ENCODE measurements around the gene ASS1. TPM values are rescaled to one million over a fixed set of nuclear protein-coding genes. Genes with fewer than 3 reads are reported as not detected.

The ASS1 gene
- 1 to 10 TPM; 4.8 to 6.0 TPM for total RNA-seq

GRCh38 chr9:130444565-130445221 is at the start of gene ASS1:
Gene ASS1, plus strand, starts transcription at chr9:130444961. Its CDS starts 7,268 bp downstream, at chr9:130452229.

Other genes starting within 250 kb of the ASS1 start
- gene HMCN2, start 179.2 kb upstream of the ASS1 start, total RNA-seq = not detected
- 10 to 100 TPM; 32.4 to 33.1 TPM for gene FUBP3, start 134.6 kb downstream of the ASS1 start, total RNA-seq
- not detected for gene PRDM12, start 219.6 kb downstream of the ASS1 start, total RNA-seq
- 10 to 100 TPM; 46.6 to 47.4 TPM for gene EXOSC2, start 248.8 kb downstream of the ASS1 start, total RNA-seq

Data from activated naive CD4-positive, alpha-beta T cell treated with anti-CD3 and anti-CD28 coated beads, Interleukin-2, amount 10 ng/mL, durations not matched to agents 5 hours and 36 hours (primary cell).